ENCODE measurements around the gene TRPM2.

- TF ChIP-seq CTCF (IDR thresholded peaks at IDR 0.05): no peak
- TF ChIP-seq POLR2A (IDR thresholded peaks at IDR 0.05): no peak
These were observed 90.0 kb downstream of the TRPM2 start for GRCh38 chr21:44443291-44443890.

Data from esophagus squamous epithelium (tissue), 4 donors.